Measurements from ENCODE around the gene ITGAE.
"Not testable (repeated sequence)": the region's sequence is repeated elsewhere in the genome, so short reads cannot be mapped to it uniquely, and the experiment has no call there.

Gene ITGAE

DNA sequence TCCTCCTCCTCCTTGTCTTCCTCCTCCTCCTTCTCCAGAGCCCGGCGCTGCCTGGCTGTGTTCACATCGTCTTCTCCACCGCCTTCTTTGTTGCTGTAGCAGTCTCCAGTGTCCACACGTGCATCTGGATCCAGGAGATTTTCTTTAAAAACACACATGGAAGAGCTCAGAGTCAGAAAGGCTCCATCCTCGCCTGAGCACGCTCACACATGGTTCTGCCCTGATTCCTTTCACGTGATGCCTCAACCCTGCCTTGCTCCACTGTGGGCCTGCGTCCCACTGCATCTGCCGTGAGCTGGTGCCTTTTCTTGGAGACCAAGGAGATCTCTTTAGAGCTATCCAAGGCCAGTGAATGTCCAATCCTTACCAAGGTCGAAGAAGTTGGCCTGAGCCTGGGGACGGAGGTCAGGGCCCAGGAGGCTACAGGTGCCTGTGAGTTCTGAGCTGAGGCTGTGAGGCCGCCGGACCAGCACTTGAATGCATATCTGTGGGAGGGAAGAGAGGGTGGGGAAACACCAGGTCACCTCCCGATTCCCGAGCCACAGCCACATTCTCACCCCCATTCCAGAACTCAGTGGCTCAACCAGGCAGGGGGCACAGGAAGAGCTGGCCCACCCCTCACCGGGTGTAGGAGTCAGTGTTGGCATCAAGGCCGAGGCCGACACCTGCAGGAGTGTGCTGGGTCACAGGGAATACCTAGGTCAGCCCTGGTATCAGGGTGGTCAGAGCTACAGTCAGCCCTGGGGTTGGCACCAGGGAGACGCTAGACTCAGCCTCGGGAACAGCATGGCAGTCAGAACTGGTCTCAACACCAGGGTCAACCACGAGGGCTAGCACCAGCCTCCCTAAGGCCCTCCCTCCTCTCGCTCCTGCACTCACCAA lies 39.7 kb downstream of the ITGAE start:
- no peak for DNase-seq

DNA sequence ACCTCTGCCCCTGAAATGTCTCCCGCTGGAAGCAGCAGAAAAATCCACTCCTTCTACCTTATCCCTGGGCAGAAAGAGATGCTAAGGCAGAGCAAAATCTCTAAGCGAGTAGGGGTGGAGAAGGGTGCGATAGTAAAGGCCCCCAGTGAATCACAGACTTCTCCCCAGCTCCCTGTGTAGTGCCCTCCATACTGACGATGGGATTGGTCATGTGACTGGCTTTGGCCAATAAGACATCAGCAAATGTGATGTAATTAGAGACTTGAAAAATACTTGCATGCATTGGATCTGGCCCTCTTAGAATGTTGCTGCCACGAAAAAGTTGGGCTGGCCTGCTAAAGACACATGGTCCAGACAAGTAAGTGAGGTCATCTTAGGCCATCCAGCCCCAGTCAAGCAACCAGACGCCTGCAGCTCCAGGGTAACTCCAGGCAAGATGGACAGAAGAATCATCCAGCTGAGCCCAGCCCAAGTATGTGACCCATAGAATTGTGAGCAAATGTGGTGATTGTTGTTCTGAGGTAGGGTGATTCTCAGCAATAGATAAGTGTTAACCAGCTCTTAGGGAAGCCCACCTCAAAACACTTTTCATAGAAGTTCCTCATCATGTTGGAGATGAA lies 41.3 kb downstream of the ITGAE start:
- no peak for DNase-seq

GRCh38 chr17:3755335-3756030 lies 45.5 kb downstream of the ITGAE start:
- peak; percentile 9 to 47 (median 28) for DNase-seq

GRCh38 chr17:3754458-3755334 lies 46.3 kb downstream of the ITGAE start:
- peak; percentile 91 to 97 (median 95) for DNase-seq

- DNase-seq = no peak
These were observed 46.9 kb downstream of the ITGAE start for GRCh38 chr17:3754066-3754457.

DNA sequence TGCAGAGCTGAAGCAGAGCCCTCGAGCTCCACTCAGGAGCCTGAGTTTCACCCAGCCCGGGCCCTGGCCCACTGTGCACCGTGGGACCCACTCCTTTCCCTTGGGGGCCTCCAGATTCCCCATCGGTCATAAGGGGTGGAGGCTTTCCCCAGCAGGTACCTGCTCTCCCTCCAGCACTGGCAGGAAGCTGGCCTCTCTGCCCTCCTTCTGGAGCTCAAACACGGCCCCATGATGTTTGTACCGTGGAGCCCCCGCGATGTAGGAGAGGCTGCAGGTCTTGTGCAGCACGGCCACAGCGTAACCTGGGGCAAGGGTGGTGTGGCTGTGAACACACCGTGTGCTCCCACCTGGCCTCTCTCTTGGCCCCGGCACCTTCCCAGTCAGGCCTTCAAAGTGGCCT lies 47.4 kb downstream of the ITGAE start:
- DNase-seq = no peak

GRCh38 chr17:3751836-3752235 lies 49.2 kb downstream of the ITGAE start:
- DNase-seq = no peak

DNA sequence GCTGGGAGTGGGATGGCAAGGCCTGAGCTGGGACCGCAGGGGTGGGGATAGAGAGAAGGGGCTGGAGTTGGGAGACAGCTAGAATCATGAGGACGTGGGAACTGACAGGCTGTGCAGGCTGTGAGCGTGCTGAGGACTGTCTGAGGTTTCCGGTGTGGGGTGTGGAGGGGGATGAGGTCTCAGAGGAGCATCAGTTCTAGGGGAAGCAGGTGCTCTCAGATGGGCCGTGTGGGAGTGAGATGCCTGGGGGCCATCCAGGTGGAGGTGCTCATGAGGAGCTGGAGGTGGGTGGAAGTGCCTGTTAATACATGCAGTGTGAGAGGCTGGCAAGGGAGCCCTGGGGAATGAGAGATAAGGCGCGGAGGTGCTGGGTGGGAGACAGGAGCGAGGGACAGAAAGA lies 50.1 kb downstream of the ITGAE start:
- no peak for DNase-seq

- DNase-seq = no peak
These were observed 50.7 kb downstream of the ITGAE start for GRCh38 chr17:3750296-3750695.

DNA sequence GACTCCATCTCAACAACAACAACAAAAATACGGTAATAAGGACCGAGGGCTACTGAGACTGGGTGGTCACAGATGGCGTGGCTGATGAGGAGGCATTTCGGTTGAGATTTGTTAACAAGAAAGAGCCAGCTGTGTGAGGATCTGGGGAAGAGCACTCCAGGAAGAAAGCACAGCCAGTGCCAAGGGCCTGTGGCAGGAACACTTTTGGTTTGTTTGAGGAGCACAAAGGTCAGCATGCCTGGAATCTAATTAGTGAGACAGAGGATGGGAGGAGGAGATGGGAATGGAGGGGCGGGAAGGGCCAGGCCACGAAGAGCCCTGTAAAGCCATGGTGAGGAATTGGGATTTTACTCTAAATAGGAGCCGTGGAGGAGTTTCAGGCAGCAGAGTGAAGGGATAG lies 52.4 kb downstream of the ITGAE start:
- no peak for DNase-seq

DNA sequence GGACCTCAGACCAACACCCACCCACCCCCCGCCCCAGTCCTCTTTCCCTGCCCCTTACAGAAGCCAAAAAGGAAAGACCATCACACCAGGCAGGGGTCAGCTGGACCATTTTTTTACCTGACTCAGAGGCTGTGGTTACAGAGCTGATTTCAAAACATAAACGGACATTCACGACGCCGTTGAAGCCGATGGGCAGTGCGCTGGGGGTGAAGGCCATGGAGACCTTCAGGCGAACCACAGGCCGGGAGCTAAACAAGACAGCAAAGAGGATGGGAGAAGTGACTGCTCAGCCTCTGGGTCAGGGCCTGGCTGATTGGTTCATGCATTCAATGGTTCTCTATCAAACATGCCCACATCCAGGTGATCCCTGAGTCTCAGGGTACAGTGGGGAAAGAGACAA lies 53.2 kb downstream of the ITGAE start:
- DNase-seq = no peak

DNA sequence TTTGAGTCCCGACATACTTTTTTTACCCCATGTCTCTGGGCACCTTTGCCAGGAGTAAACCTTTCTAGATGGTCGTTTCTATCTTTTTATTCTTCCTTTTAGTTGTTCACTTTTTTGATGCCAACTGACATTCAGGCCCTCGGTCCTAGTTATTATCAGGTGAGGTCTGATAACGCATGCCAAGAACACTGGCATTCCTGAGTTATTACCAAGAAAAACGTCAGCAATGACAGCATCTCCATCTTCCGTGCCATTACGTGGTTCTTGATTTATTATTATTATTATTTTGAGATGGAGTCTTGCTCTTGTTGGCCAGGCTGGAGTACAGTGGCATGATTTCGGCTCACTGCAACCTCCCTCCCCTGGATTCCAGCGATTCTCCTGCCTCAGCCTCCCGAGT lies 55.9 kb downstream of the ITGAE start:
- DNase-seq = no peak

- DNase-seq = no peak
These were observed 57.0 kb downstream of the ITGAE start for GRCh38 chr17:3744014-3744413.

GRCh38 chr17:3740611-3741073 lies 60.3 kb downstream of the ITGAE start:
- DNase-seq = no peak

DNA sequence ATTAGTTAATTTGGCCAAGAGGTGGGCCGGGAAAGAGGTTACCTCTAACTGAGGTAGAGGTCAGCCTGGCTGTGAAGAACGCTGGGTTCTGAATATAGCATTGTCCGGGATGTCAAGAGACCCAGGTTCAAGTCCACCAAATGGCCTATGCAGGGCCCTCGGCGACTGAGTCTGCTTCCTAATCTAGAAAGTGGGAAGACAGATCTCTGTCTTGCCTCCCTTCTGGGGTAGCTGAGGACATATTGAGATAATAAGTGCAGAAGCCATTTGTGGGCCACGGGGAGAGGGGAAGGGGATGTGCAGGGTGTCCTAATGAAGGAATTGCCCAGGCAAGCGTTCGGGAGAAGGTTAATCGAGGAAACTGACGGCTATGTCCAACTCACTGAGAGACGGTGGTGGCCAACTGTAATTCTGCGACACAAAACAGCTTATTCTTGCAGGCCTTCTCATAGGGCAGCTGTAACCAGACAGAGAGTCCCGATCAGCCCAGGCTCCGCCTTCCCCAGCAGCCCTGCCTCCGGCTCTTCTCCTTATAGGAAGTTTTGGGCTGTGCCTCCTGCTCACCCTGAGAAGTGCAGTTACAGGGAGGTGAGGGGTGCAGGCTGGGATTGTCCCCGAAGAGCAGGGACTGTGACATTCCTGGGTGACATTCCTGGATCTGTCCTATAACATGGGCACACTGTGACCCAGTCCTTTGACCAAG lies 61.4 kb downstream of the ITGAE start:
- DNase-seq = no peak

- DNase-seq = peak; percentile 37 to 67 (median 52)
These were observed 62.3 kb downstream of the ITGAE start for GRCh38 chr17:3738562-3739295.

- no peak for DNase-seq
These were observed 65.5 kb downstream of the ITGAE start for GRCh38 chr17:3735515-3735914.

DNA sequence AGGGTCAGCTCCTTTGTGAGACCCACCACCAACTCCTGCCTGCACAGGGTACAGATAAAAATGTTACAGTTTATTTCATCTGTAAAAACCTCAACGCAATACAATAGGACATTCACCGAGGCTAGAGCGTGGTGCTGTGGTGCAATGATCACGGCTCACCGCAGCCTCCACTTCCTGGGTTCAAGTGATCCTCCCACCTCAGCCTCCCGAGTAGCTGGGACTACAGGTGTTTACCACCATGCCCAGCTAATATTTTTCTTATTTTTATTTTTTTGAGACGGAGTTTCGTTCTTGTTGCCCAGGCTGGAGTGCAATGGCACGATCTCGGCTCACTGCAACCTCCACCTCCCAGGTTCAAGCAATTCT lies 66.1 kb downstream of the ITGAE start:
- not testable (repeated sequence) for DNase-seq

DNA sequence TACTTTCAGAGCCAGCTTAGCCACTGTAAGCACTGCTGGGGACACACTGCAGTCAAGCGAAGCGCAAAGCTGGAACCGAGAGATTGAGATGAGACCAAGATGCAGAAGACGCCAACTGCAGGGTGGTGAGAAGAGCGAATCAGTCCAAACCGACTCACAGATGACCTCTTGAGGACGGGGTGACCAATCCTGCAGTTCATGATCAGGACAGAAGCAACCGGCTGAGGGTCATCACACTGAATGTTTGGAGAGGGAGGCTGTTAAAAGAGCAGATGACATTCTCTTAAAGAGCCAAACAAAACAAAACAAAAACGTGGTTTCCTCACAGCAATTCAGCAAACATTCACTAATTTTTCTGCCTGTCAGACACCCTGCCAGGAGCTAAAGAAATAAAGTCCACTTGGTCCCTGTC lies 68.8 kb downstream of the ITGAE start:
- DNase-seq = no peak

- DNase-seq = no peak
These were observed 70.0 kb downstream of the ITGAE start for GRCh38 chr17:3730881-3731429.

- DNase-seq = peak in 2 of 3 experiments; percentile 2 to 12
These were observed 71.1 kb downstream of the ITGAE start for GRCh38 chr17:3729881-3730280.
